ENCODE results near the gene BRI3. TPM values are rescaled to one million over a fixed set of nuclear protein-coding genes. Genes with fewer than 3 reads are reported as not detected.

Gene BRI3
- total and polyA plus RNA-seq, 10 of the 15 experiments (the other 5 are each of a cell fraction or from before 2014, with no cell fraction given), result 4.5 to 56.3 (median 21.5) TPM

GRCh38 chr7:98335411-98335977 is 54.0 kb downstream of the BRI3 start (continued):
- TF ChIP-seq ZNF687 (IDR thresholded peaks at IDR 0.05) (no peak), USF2 (IDR thresholded peaks at IDR 0.05; ENCODE audit: borderline replicate concordance, low read depth, low read length) (no peak), NR2C2 (IDR thresholded peaks at IDR 0.05; ENCODE audit: borderline replicate concordance, control insufficient read depth, insufficient read length, low read depth) (no peak), ELK1 (IDR thresholded peaks at IDR 0.05; ENCODE audit: low read depth, low read length) (no peak), BCLAF1 (IDR thresholded peaks at IDR 0.05) (no peak), MYB (IDR thresholded peaks at IDR 0.05; ENCODE audit: borderline replicate concordance, low read depth, low read length) (no peak), RAD21 (IDR thresholded peaks at IDR 0.05; ENCODE audit: insufficient read depth, low read depth, low read length) (no peak), SIN3A (IDR thresholded peaks at IDR 0.05; ENCODE audit: low read depth, low read length) (no peak)

Data from GM12878 (cell line).